ENCODE results near the gene SAMD4B.
"Not testable (repeated sequence)": the region's sequence is repeated elsewhere in the genome, so short reads cannot be mapped to it uniquely, and the experiment has no call there.

Gene SAMD4B

DNA sequence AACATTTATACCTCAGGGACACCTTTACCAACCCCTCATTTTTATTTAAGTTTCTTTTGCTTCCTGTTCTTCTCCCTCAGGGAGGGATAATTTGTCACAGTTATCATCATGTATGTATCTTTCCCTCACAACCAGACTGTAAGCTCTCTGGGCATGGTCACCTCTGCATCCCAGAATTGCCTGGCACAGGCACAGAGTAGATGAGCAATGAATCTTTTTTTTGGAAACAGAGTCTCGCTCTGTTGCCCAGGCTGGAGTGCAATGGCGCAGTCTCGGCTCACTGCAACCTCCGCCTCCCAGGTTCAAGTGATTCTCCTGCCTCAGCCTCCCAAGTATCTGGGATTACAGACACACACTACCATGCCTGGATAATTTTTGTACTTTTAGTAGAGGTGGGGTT lies 37.1 kb downstream of the SAMD4B start:
- not testable (repeated sequence) for H3K9me3 ChIP-seq (ENCODE audit: control insufficient read depth in 2 of 2, low read length in 2 of 2)
- H3K36me3 ChIP-seq (ENCODE audit: control insufficient read depth in 2 of 2, insufficient read depth in 2 of 2, low read length in 2 of 2) = peaks cover 67 to 85% of the 10 kb centered on the region in 2 donors

DNA sequence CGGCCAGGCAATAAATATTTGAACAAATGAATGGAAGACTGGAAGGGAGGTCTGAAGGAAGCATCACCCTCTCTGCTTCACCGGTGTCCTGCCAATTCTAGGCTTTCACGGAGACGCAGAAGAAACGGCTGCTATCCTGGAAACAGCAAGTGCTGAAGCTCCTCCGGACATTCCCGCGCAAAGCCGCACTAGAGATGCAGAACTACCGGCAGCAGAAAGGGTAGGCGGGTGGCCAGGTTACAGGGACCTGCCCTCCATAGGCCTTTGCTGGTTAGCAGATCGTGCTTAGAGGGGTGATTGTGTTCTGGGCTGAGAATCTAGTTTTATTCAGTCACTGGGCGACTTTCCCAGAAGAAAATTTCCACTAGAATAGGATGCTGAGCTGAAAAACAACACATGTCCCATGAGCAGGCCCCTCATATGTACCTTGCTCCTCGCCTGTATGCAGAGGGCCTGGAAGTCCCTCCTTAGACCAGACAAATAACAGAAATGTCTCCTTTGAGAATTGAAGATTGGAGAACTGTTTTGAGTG lies 37.7 kb downstream of the SAMD4B start:
- no peak overlapping the region for H3K9ac ChIP-seq (ENCODE audit: low read depth in 1 of 2, low read length in 2 of 2)
- no peaks in the 10 kb centered on the region for H3K27me3 ChIP-seq (ENCODE audit: control insufficient read depth in 2 of 2, insufficient read depth in 2 of 2, low read length in 2 of 2)
- H3K36me3 ChIP-seq (ENCODE audit: control insufficient read depth in 2 of 2, insufficient read depth in 2 of 2, low read length in 2 of 2) = peaks cover 66 to 86% of the 10 kb centered on the region in 2 donors
- H3K9me3 ChIP-seq (ENCODE audit: control insufficient read depth in 2 of 2, low read length in 2 of 2) = no peaks in the 10 kb centered on the region
- H3K27ac ChIP-seq (ENCODE audit: low read depth in 2 of 2, low read length in 2 of 2) = no peak overlapping the region
- H3K4me3 ChIP-seq (ENCODE audit: low read length in 2 of 2) = no peak overlapping the region
- H3K4me1 ChIP-seq (ENCODE audit: control insufficient read depth in 2 of 2, insufficient read depth in 2 of 2, low read length in 2 of 2) = no peaks in the 10 kb centered on the region

More for the DNA sequence above, 37.1 kb downstream of the SAMD4B start:
- H3K27ac ChIP-seq (ENCODE audit: low read depth in 2 of 2, low read length in 2 of 2); H3K4me1 ChIP-seq (ENCODE audit: control insufficient read depth in 2 of 2, insufficient read depth in 2 of 2, low read length in 2 of 2); H3K9ac ChIP-seq (ENCODE audit: low read depth in 1 of 2, low read length in 2 of 2); H3K4me3 ChIP-seq (ENCODE audit: low read length in 2 of 2); H3K27me3 ChIP-seq (ENCODE audit: control insufficient read depth in 2 of 2, insufficient read depth in 2 of 2, low read length in 2 of 2): not testable (repeated sequence)

DNA sequence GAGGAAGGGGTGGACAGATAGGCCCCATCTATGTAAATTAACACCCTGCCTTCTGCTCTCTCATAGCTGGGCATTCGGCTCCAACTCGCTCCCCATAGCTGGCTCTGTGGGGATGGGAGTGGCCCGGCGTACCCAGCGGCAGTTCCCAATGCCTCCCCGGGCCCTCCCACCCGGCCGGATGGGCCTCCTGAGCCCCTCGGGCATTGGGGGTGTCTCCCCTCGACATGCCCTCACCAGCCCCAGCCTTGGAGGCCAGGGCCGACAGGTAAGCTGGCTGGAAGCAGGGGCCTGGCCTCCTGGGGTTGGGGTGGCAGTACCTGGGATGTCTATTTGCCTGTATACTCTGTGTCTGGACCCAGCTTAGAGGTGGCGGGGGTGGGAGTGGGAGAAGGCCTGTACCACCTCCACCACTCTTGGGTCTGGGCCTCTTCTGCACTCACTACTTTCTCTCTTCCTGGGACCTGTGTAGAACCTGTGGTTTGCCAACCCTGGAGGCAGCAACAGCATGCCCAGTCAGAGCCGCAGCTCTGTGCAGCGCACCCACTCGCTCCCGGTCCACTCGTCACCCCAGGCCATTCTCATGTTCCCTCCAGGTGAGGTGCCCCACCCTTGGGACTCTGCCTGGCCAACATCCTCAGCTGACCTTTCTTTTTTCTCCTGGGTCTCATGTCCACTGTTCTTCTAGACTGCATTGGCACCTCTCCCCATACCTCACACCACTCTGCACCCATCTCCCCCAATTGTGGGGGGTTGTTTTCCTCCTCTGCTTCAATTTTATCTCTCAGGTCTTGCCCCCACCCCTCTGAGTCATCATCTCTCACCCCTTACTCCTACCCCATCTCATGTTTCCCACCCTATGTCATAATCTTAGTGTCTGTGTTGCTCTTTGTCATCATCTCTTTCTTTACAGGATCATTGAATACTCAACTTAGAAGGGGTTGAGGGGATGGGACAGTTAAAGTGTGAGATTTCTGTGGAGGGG lies 38.6 kb downstream of the SAMD4B start:
- H3K4me3 ChIP-seq (ENCODE audit: low read length in 2 of 2) = no peak overlapping the region
- H3K27me3 ChIP-seq (ENCODE audit: control insufficient read depth in 2 of 2, insufficient read depth in 2 of 2, low read length in 2 of 2) = no peaks in the 10 kb centered on the region
- no peaks in the 10 kb centered on the region for H3K9me3 ChIP-seq (ENCODE audit: control insufficient read depth in 2 of 2, low read length in 2 of 2)
- H3K9ac ChIP-seq (ENCODE audit: low read depth in 1 of 2, low read length in 2 of 2) = no peak overlapping the region
- peaks cover 69 to 86% of the 10 kb centered on the region in 2 donors for H3K36me3 ChIP-seq (ENCODE audit: control insufficient read depth in 2 of 2, insufficient read depth in 2 of 2, low read length in 2 of 2)
- no peak overlapping the region for H3K27ac ChIP-seq (ENCODE audit: low read depth in 2 of 2, low read length in 2 of 2)
- no peaks in the 10 kb centered on the region for H3K4me1 ChIP-seq (ENCODE audit: control insufficient read depth in 2 of 2, insufficient read depth in 2 of 2, low read length in 2 of 2)

DNA sequence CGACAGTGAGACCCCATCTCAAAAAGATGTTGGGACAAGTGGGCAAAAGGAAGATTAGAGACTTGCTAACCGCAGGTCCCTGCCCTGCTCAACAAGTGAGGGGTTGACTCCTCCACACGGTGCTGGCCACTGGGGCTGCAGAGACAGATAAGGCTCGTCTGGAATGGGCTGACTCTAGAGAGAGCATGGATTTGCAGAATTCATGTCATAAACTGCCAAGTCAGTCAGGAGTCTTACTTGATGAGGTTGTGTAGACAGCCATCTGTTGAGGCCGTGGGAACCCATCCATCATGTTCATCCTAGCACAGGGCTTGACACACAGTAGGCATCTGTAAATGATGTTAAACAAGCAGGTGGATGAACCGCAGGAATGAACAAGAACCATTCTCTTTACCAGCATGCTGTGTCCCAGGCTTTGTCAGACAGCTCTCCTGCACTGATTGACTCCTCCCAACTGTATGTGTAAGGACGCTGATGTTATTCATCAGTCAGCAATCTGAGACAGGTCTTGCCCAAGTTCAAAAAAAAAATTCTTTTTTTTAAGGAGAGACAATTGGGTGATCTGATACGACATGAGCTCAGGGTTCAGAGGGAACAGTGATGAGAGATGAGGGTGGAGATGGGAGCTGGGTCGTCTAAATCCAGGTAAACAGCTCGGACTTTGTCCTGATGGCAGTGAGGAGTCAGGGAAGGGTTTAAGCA lies 39.8 kb downstream of the SAMD4B start:
- Histone ChIP-seq H3K9ac (ENCODE audit: low read depth in 1 of 2, low read length in 2 of 2) (no peak overlapping the region), H3K4me1 (ENCODE audit: control insufficient read depth in 2 of 2, insufficient read depth in 2 of 2, low read length in 2 of 2) (no peaks in the 10 kb centered on the region), H3K36me3 (ENCODE audit: control insufficient read depth in 2 of 2, insufficient read depth in 2 of 2, low read length in 2 of 2) (peaks cover 69 to 86% of the 10 kb centered on the region in 2 donors), H3K27ac (ENCODE audit: low read depth in 2 of 2, low read length in 2 of 2) (no peak overlapping the region), H3K4me3 (ENCODE audit: low read length in 2 of 2) (no peak overlapping the region), H3K27me3 (ENCODE audit: control insufficient read depth in 2 of 2, insufficient read depth in 2 of 2, low read length in 2 of 2) (no peaks in the 10 kb centered on the region), H3K9me3 (ENCODE audit: control insufficient read depth in 2 of 2, low read length in 2 of 2) (no peaks in the 10 kb centered on the region)

DNA sequence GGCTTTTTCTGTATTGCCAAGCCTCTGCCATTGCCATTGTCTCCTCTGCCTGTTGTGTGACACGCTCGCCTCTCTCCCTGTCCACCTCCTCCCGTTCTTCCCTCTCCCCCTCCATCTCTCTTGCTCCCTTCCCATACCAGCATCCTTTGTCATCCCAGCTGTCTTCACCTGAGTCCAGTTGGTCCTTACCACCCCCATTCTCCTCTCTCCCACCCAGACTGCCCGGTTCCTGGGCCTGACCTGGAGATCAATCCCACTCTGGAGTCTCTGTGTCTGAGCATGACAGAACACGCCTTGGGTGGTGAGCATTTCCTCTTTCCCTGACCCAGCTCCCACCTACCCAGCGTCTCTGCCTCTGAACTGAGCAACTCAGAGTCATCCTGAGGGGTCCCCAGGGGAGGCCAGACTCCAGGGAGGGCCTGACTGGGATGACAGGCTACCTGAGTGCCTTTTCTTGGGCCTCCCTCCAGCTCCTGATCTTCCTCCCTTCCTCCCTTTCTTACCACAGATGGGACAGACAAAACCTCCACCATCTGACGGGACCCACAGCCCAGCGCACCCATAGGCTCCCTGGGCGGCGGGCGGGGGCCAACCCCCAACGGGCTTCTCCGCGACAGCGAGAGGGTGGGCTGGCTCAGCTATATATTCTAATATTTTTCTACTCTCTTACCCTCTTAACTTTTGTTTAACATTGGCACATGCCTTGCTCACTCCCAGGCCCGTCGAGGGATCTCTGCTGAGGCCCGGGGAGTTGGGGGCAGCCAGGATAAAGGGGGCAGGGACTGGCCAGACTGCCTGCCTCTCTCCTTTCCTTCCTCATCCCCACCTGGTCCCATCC lies 41.0 kb downstream of the SAMD4B start:
- H3K27ac ChIP-seq (ENCODE audit: low read depth in 2 of 2, low read length in 2 of 2) = no peak overlapping the region
- H3K4me3 ChIP-seq (ENCODE audit: low read length in 2 of 2) = no peak overlapping the region
- no peaks in the 10 kb centered on the region for H3K27me3 ChIP-seq (ENCODE audit: control insufficient read depth in 2 of 2, insufficient read depth in 2 of 2, low read length in 2 of 2)
- H3K36me3 ChIP-seq (ENCODE audit: control insufficient read depth in 2 of 2, insufficient read depth in 2 of 2, low read length in 2 of 2) = peaks cover 62 to 82% of the 10 kb centered on the region in 2 donors
- no peaks in the 10 kb centered on the region for H3K4me1 ChIP-seq (ENCODE audit: control insufficient read depth in 2 of 2, insufficient read depth in 2 of 2, low read length in 2 of 2)
- no peak overlapping the region for H3K9ac ChIP-seq (ENCODE audit: low read depth in 1 of 2, low read length in 2 of 2)
- H3K9me3 ChIP-seq (ENCODE audit: control insufficient read depth in 2 of 2, low read length in 2 of 2) = no peaks in the 10 kb centered on the region

DNA sequence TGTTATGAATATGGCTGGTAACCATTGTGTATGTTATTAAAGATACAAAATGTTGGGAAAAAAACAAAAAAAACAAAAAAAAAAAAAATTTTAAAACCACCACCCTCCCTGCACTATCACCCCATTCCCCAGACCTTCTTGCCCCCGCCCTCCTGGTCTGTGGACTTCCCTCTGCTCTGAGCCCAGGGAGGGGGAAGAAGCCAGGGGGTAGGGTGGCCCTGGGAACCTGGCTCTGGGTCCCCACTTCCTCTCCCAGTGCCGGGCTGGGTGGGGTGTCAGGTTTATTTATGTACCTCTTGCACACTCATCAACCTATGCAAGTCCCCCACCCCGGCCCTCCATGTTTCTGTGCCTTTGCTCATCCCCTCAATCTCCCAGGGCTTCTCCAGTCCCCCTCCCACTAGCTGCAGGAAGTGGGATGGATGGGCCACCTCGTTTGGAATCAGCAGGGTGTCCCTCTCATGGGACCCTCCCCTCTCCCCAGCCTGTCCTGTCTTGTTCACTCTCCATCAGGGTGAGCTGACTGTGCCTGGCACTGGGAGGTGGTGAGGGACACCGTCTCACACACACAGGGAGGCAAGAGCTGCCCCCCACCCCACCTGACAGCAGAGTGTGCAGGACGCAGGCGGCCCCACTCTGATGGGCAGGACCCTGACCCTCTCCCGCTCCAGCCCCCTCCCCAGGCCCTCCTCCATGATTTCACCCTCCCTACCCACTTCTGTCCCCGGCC lies 42.8 kb downstream of the SAMD4B start:
- no peaks in the 10 kb centered on the region for H3K9me3 ChIP-seq (ENCODE audit: control insufficient read depth in 2 of 2, low read length in 2 of 2)
- H3K4me3 ChIP-seq (ENCODE audit: low read length in 2 of 2) = no peak overlapping the region
- peaks cover 54 to 78% of the 10 kb centered on the region in 2 donors for H3K36me3 ChIP-seq (ENCODE audit: control insufficient read depth in 2 of 2, insufficient read depth in 2 of 2, low read length in 2 of 2)
- no peak overlapping the region for H3K27ac ChIP-seq (ENCODE audit: low read depth in 2 of 2, low read length in 2 of 2)
- no peaks in the 10 kb centered on the region for H3K27me3 ChIP-seq (ENCODE audit: control insufficient read depth in 2 of 2, insufficient read depth in 2 of 2, low read length in 2 of 2)
- no peak overlapping the region for H3K9ac ChIP-seq (ENCODE audit: low read depth in 1 of 2, low read length in 2 of 2)
- H3K4me1 ChIP-seq (ENCODE audit: control insufficient read depth in 2 of 2, insufficient read depth in 2 of 2, low read length in 2 of 2) = peaks cover 3 to 4% of the 10 kb centered on the region in 2 donors

DNA sequence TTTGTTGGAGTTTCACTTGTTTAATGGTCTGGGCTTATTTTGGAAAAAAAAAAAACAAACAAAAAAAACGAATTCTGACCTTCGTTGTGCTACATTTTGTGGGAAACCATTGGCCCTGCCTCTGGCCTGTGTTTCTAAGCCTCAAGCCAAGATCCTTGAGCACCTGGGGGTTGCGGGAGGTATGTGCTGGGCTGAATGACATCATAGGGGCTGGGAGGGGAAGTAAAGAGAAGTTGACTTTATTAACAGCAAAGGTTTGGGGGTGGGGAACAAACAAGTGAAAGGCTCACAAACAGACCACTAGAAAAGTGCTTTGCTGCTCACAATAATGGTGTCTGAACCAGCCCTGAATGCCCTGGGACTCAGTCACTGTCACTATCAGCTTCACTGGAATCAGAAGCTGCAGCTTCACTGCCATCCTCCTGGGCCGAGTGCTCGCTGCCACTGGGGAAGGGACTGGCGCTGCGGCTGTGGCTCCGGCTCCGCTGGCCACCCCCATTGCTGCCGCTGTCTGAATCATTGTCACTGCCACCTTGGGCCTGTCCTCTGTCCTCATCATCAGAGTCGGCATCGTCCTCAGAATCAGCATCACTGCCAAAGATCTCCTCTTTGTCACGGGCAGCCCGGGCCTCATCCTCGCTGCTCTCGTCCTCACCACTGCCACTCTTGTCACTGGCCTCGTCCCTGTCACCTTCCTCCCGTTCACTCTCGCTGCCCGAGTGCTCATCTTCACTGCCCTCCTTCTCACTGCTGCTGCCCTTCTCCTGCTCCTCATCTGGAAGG lies 43.6 kb downstream of the SAMD4B start:
- H3K9me3 ChIP-seq (ENCODE audit: control insufficient read depth in 2 of 2, low read length in 2 of 2) = no peaks in the 10 kb centered on the region
- no peak overlapping the region for H3K27ac ChIP-seq (ENCODE audit: low read depth in 2 of 2, low read length in 2 of 2)
- no peak overlapping the region for H3K4me3 ChIP-seq (ENCODE audit: low read length in 2 of 2)
- H3K4me1 ChIP-seq (ENCODE audit: control insufficient read depth in 2 of 2, insufficient read depth in 2 of 2, low read length in 2 of 2) = peaks cover 9 to 10% of the 10 kb centered on the region in 2 donors
- H3K9ac ChIP-seq (ENCODE audit: low read depth in 1 of 2, low read length in 2 of 2) = no peak overlapping the region
- no peaks in the 10 kb centered on the region for H3K27me3 ChIP-seq (ENCODE audit: control insufficient read depth in 2 of 2, insufficient read depth in 2 of 2, low read length in 2 of 2)
- peaks cover 46 to 70% of the 10 kb centered on the region in 2 donors for H3K36me3 ChIP-seq (ENCODE audit: control insufficient read depth in 2 of 2, insufficient read depth in 2 of 2, low read length in 2 of 2)

DNA sequence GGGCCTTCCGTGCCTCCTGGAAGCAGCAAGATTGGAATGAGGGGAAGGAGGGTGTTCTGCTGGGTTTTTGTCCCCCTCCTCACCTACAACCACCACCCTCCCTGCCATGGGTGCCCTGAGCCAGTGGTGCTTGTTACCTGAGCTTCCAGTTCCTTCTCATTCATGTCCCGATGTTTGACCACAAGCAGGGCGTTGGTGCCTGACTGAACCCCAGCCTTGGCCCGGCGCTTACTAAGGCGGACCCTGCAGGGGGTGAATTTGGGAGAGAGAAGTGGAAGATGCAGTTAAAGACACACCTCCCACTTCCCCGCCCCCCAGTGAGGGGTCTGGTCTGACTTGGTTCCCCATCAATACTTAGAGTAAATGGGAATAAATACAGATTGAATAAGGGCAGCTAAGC lies 44.3 kb downstream of the SAMD4B start:
- H3K27me3 ChIP-seq (ENCODE audit: control insufficient read depth in 2 of 2, insufficient read depth in 2 of 2, low read length in 2 of 2) = no peaks in the 10 kb centered on the region
- H3K9ac ChIP-seq (ENCODE audit: low read depth in 1 of 2, low read length in 2 of 2) = no peak overlapping the region
- H3K4me3 ChIP-seq (ENCODE audit: low read length in 2 of 2) = no peak overlapping the region
- H3K9me3 ChIP-seq (ENCODE audit: control insufficient read depth in 2 of 2, low read length in 2 of 2) = no peaks in the 10 kb centered on the region
- H3K36me3 ChIP-seq (ENCODE audit: control insufficient read depth in 2 of 2, insufficient read depth in 2 of 2, low read length in 2 of 2) = peaks cover 41 to 62% of the 10 kb centered on the region in 2 donors
- H3K4me1 ChIP-seq (ENCODE audit: control insufficient read depth in 2 of 2, insufficient read depth in 2 of 2, low read length in 2 of 2) = peaks cover 9 to 10% of the 10 kb centered on the region in 2 donors
- no peak overlapping the region for H3K27ac ChIP-seq (ENCODE audit: low read depth in 2 of 2, low read length in 2 of 2)

DNA sequence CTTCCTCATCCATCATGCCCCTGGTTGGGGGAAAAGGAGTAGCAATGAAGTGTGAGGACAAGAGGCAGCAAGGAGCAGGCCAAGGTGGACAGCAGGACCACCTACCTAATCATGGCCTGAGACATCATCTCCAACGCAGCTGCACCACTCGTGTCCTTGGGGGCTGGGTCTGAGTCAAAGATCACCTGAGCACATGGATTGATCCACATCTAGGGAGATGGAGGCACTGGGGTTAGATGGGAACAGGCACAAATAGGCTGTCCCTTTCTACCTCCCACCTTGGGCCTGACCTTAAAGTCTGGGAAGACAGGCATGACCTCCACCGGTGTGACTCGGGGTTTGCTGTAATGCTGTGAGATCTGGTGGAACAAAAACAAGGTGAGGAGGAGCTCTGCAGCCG lies 46.4 kb downstream of the SAMD4B start:
- H3K36me3 ChIP-seq (ENCODE audit: control insufficient read depth in 2 of 2, insufficient read depth in 2 of 2, low read length in 2 of 2) = peaks cover 33 to 46% of the 10 kb centered on the region in 2 donors
- no peak overlapping the region for H3K9ac ChIP-seq (ENCODE audit: low read depth in 1 of 2, low read length in 2 of 2)
- no peaks in the 10 kb centered on the region for H3K27me3 ChIP-seq (ENCODE audit: control insufficient read depth in 2 of 2, insufficient read depth in 2 of 2, low read length in 2 of 2)
- no peak overlapping the region for H3K27ac ChIP-seq (ENCODE audit: low read depth in 2 of 2, low read length in 2 of 2)
- H3K4me1 ChIP-seq (ENCODE audit: control insufficient read depth in 2 of 2, insufficient read depth in 2 of 2, low read length in 2 of 2) = peaks cover 14 to 15% of the 10 kb centered on the region in 2 donors
- H3K9me3 ChIP-seq (ENCODE audit: control insufficient read depth in 2 of 2, low read length in 2 of 2) = no peaks in the 10 kb centered on the region
- H3K4me3 ChIP-seq (ENCODE audit: low read length in 2 of 2) = no peak overlapping the region

All from mucosa of rectum (tissue), 2 donors.